Activated CD4-positive, alpha-beta T cell treated with anti-CD3 and anti-CD28 coated beads for 1 hour (primary cell): ENCODE data around the gene RXRB.
"Not testable (repeated sequence)": the region's sequence is repeated elsewhere in the genome, so short reads cannot be mapped to it uniquely, and the experiment has no call there.

Experiments
- DNase-seq: peaks from one replicate; pipeline ENCODE4 v3.0.0-alpha.2; 2020

Gene RXRB

GRCh38 chr6:33160728-33161344, 39.6 kb downstream of the RXRB start:
- no peak for DNase-seq

GRCh38 chr6:33160096-33160495, 40.4 kb downstream of the RXRB start:
- no peak for DNase-seq

- DNase-seq, result no peak
These were observed 43.5 kb downstream of the RXRB start for GRCh38 chr6:33156964-33157363.

- DNase-seq, result no peak
These were observed 43.9 kb downstream of the RXRB start for GRCh38 chr6:33156561-33156960.

- DNase-seq, result no peak
These were observed 46.1 kb downstream of the RXRB start for GRCh38 chr6:33154349-33154748.

GRCh38 chr6:33151050-33151449, 49.4 kb downstream of the RXRB start:
- no peak for DNase-seq

GRCh38 chr6:33150560-33150959, 49.9 kb downstream of the RXRB start:
- not testable (repeated sequence) for DNase-seq

GRCh38 chr6:33147807-33148666, 52.4 kb downstream of the RXRB start:
- no peak for DNase-seq

GRCh38 chr6:33144373-33144772, 56.1 kb downstream of the RXRB start:
- DNase-seq, result no peak
